CD4-positive, alpha-beta T cell treated with Interleukin-21 for 1 hour (primary cell): ENCODE results near the gene MFRP.
"Not testable (repeated sequence)": the region's sequence is repeated elsewhere in the genome, so short reads cannot be mapped to it uniquely, and the experiment has no call there.

Experiments used
- DNase-seq: peaks from one replicate; pipeline ENCODE4 v3.0.0-alpha.2; 2020

The MFRP gene

GRCh38 chr11:119346605-119347004 lies at the start of gene MFRP:
TSS of gene MFRP (minus strand) at chr11:119346705. CDS start at chr11:119346513, 192 bp downstream.
- DNase-seq: no peak

- no peak for DNase-seq
Measured at GRCh38 chr11:119391275-119391674, 44.8 kb upstream of the MFRP start.

- no peak for DNase-seq
Measured at GRCh38 chr11:119389611-119390254, 43.2 kb upstream of the MFRP start.

- DNase-seq: no peak
Measured at GRCh38 chr11:119388103-119388502, 41.6 kb upstream of the MFRP start.

GRCh38 chr11:119384332-119384731 lies 37.8 kb upstream of the MFRP start:
- DNase-seq: no peak

- not testable (repeated sequence) for DNase-seq
Measured at GRCh38 chr11:119382513-119382912, 36.0 kb upstream of the MFRP start.

- DNase-seq: no peak
Measured at GRCh38 chr11:119382101-119382500, 35.6 kb upstream of the MFRP start.

- peak; percentile 97 for DNase-seq
Measured at GRCh38 chr11:119381181-119381988, 34.9 kb upstream of the MFRP start, which contains the start of gene USP2. TSS of gene USP2 (minus strand) at chr11:119381690. CDS start at chr11:119373480, 8,210 bp downstream.

GRCh38 chr11:119380827-119381180 lies 34.3 kb upstream of the MFRP start:
- DNase-seq: no peak

GRCh38 chr11:119380160-119380826 lies 33.8 kb upstream of the MFRP start:
- DNase-seq: no peak

GRCh38 chr11:119378851-119379465 lies 32.5 kb upstream of the MFRP start:
- no peak for DNase-seq

- DNase-seq: no peak
Measured at GRCh38 chr11:119377961-119378667, 31.6 kb upstream of the MFRP start.

GRCh38 chr11:119377112-119377901 lies 30.8 kb upstream of the MFRP start:
- DNase-seq: no peak

- no peak for DNase-seq
Measured at GRCh38 chr11:119376197-119376847, 29.8 kb upstream of the MFRP start.

GRCh38 chr11:119375337-119376196 lies 29.1 kb upstream of the MFRP start:
- DNase-seq: no peak

- DNase-seq: no peak
Measured at GRCh38 chr11:119374632-119375336, 28.3 kb upstream of the MFRP start.

GRCh38 chr11:119373921-119374631 lies 27.6 kb upstream of the MFRP start:
- peak; percentile 56 for DNase-seq

- no peak for DNase-seq
Measured at GRCh38 chr11:119373059-119373920, 26.8 kb upstream of the MFRP start.
